HepG2 (cell line): ENCODE measurements around the gene SOST. TPM values are rescaled to one million over a fixed set of nuclear protein-coding genes. Genes with fewer than 3 reads are reported as not detected.

ENCODE experiments used
- ARNT ChIP-seq: fragments of 450-650 bp; IDR thresholded peaks from 2 replicates; pipeline ENCODE4 v1.6.1; 2017
- ETV6 ChIP-seq: sonication (generic); formaldehyde crosslinking; conservative IDR thresholded peaks from 2 replicates; pipeline ENCODE4 v1.4.0; 2020; ENCODE audit warnings: missing genetic modification reagents
- FOXM1 ChIP-seq: sonication (generic); formaldehyde crosslinking; IDR thresholded peaks from 2 replicates; pipeline ENCODE4 v1.5.0; 2020; ENCODE audit warnings: missing genetic modification reagents
- GATAD2A ChIP-seq: IDR thresholded peaks from 2 replicates; pipeline ENCODE4 v1.6.1; 2016
- HOXA3 ChIP-seq: sonication (generic); formaldehyde crosslinking; IDR thresholded peaks from 2 replicates; pipeline ENCODE4 v1.5.0; 2020; ENCODE audit warnings: missing genetic modification reagents
- NFE2 ChIP-seq: sonication (generic); formaldehyde crosslinking; IDR thresholded peaks from 2 replicates; pipeline ENCODE4 v1.4.0; 2020; ENCODE audit warnings: missing genetic modification reagents
- POGZ ChIP-seq: sonication (generic); formaldehyde crosslinking; IDR thresholded peaks from 2 replicates; pipeline ENCODE4 v1.4.0; 2020; ENCODE audit warnings: mild to moderate bottlenecking, missing genetic modification reagents
- POLR2AphosphoS5 ChIP-seq: IDR thresholded peaks from 2 replicates; pipeline ENCODE4 v1.6.1; 2012; ENCODE audit warnings: low read depth, low read length
- PRDM10 ChIP-seq: sonication (generic); formaldehyde crosslinking; IDR thresholded peaks from 2 replicates; pipeline ENCODE4 v1.4.0; 2020; ENCODE audit warnings: low read depth, missing genetic modification reagents
- RFX3 ChIP-seq: IDR thresholded peaks from 2 replicates; pipeline ENCODE4 v1.6.1; 2016; ENCODE audit warnings: missing biosample characterization, missing genetic modification reagents
- RXRA ChIP-seq: sonication (generic); formaldehyde crosslinking; IDR thresholded peaks from 2 replicates; pipeline ENCODE4 v1.5.1; 2020; ENCODE audit warnings: missing genetic modification reagents
- SMARCC2 ChIP-seq: fragments of 450-650 bp; IDR thresholded peaks from 2 replicates; pipeline ENCODE4 v1.6.1; 2017; ENCODE audit warnings: antibody characterized with exemption, mild to moderate bottlenecking
- SNAPC2 ChIP-seq: sonication (generic); formaldehyde crosslinking; IDR thresholded peaks from 2 replicates; pipeline ENCODE4 v1.8.1; 2022; ENCODE audit warnings: mild to moderate bottlenecking, missing genetic modification reagents
- SP2 ChIP-seq: sonication (generic); formaldehyde crosslinking; IDR thresholded peaks from 2 replicates; pipeline ENCODE4 v1.5.1; 2020; ENCODE audit warnings: mild to moderate bottlenecking, missing genetic modification reagents
- TFE3 ChIP-seq: IDR thresholded peaks from 2 replicates; pipeline ENCODE4 v1.6.1; 2016
- THRA ChIP-seq: sonication (generic); formaldehyde crosslinking; IDR thresholded peaks from 2 replicates; pipeline ENCODE4 v1.4.0; 2020; ENCODE audit warnings: missing genetic modification reagents, borderline replicate concordance
- ZC3H13 ChIP-seq: sonication (generic); formaldehyde crosslinking; IDR thresholded peaks from 2 replicates; pipeline ENCODE4 v1.8.1; 2023; ENCODE audit warnings: mild to moderate bottlenecking, missing genetic modification reagents, moderate library complexity
- ZFP36L2 ChIP-seq: sonication (generic); formaldehyde crosslinking; IDR thresholded peaks from 2 replicates; pipeline ENCODE4 v1.4.0; 2020; ENCODE audit warnings: missing genetic modification reagents
- ZNF101 ChIP-seq: sonication (generic); formaldehyde crosslinking; IDR thresholded peaks from 2 replicates; pipeline ENCODE4 v1.4.0; 2020; ENCODE audit warnings: mild to moderate bottlenecking, low read depth, missing genetic modification reagents, borderline replicate concordance
- ZNF138 ChIP-seq: sonication (generic); formaldehyde crosslinking; IDR thresholded peaks from 2 replicates; pipeline ENCODE4 v1.5.0; 2020; ENCODE audit warnings: mild to moderate bottlenecking, low read depth, missing genetic modification reagents
- ZNF441 ChIP-seq: sonication (generic); formaldehyde crosslinking; IDR thresholded peaks from 2 replicates; pipeline ENCODE4 v1.7.0; 2021; ENCODE audit warnings: missing genetic modification reagents, borderline replicate concordance
- ZXDC ChIP-seq: sonication (generic); formaldehyde crosslinking; IDR thresholded peaks from 2 replicates; pipeline ENCODE4 v1.5.0; 2020; ENCODE audit warnings: mild to moderate bottlenecking, missing genetic modification reagents
- polyA plus RNA-seq, 8 experiments: library from polyadenylated mRNA; depleted of rRNA in 3 of 8; stranded (reverse) in 7 of 8; unstranded in 1 of 8; fragments of >200 nt; fragmentation: Illumina TruSeq in 4 of 8; extraction: Trizol in 4 of 8; gene quantifications; 2 replicates each; pipeline versions ENCODE4 v1.2.1 to v1.2.3, GENCODE V29; 2011 to 2016; ENCODE audit warnings: low read depth in 4 of 8, missing spikeins in 1 of 8, mixed read lengths in 1 of 8; ENCODE audit not compliant: insufficient read depth in 1 of 8
- total RNA-seq, 5 experiments: library from RNA; depleted of rRNA; stranded (reverse); fragments of >200 nt; fragmentation: Illumina TruSeq; extraction: Trizol; gene quantifications; 2 replicates each; pipeline ENCODE4 v1.2.3, GENCODE V29; 2016; ENCODE audit warnings: low read depth in 1 of 5

SOST gene
- total and polyA plus RNA-seq, 2 of the 13 experiments (the other 11 are each of a cell fraction or from before 2014, with no cell fraction given), result not detected

GRCh38 chr17:43720311-43721060, 38.1 kb downstream of the SOST start (continued):
- TF ChIP-seq POGZ (CRISPR knock-in tag), result peak; percentile 29; the same call in 1 of the 2 replicates
- peak; percentile 66 for TF ChIP-seq RXRA (CRISPR knock-in tag)
- no peak for TF ChIP-seq ARNT
- TF ChIP-seq SNAPC2 (CRISPR knock-in tag), result 0 out of 2 replicates have a peak, but pooled peaks have one; percentile 35
- TF ChIP-seq GATAD2A (CRISPR knock-in tag), result no peak; the same call in 1 of the 2 replicates
- 0 out of 2 replicates have a peak, but pooled peaks have one; percentile 32 for TF ChIP-seq ETV6 (CRISPR knock-in tag)
- TF ChIP-seq ZNF138 (CRISPR knock-in tag), result no peak
- no peak for TF ChIP-seq NFE2 (CRISPR knock-in tag)
- TF ChIP-seq SMARCC2, result no peak
- TF ChIP-seq SP2 (CRISPR knock-in tag), result no peak
- 0 out of 2 replicates have a peak, but pooled peaks have one; percentile 38 for TF ChIP-seq ZNF101 (CRISPR knock-in tag)
- no peak for TF ChIP-seq FOXM1 (CRISPR knock-in tag)
- TF ChIP-seq ZFP36L2 (CRISPR knock-in tag), result no peak
- peak; percentile 52 for TF ChIP-seq POLR2AphosphoS5
- TF ChIP-seq ZC3H13 (CRISPR knock-in tag), result no peak
- no peak for TF ChIP-seq PRDM10 (CRISPR knock-in tag)
- TF ChIP-seq HOXA3 (CRISPR knock-in tag), result 0 out of 2 replicates have a peak, but pooled peaks have one; percentile 8
- no peak; the same call in 1 of the 2 replicates for TF ChIP-seq ZXDC
- TF ChIP-seq THRA (CRISPR knock-in tag), result no peak
- no peak for TF ChIP-seq TFE3 (CRISPR knock-in tag)
- TF ChIP-seq ZNF441 (CRISPR knock-in tag), result no peak; the same call in 1 of the 2 replicates
- TF ChIP-seq RFX3, result no peak
